Glomerular visceral epithelial cell (primary cell): Measurements from ENCODE around the gene LNPEP.

ENCODE experiments used
- DNase-seq: peaks from one replicate; pipeline ENCODE4 v3.0.0-alpha.2; 2016; ENCODE audit errors: extremely low spot score

Gene LNPEP

DNA sequence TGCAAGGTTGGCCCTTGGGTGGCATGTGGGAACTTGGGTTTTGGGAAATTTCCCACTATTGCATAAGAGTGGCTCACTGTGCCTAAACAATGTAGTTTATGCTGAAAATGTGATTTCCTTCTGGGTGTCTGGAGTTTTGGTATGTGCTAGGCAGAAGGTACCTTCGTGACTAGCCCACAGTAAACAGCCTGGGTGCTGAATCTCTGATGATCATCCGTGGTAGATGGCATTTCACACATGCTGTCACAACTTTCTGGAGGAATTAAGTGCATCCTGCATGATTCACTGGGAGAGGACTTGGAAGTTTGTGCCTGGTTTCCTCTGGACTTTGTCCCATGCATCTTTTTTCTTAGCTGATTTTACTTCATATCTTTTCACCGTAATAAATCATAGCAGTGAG, 64.5 kb downstream of the LNPEP start:
- peak; percentile 4 for DNase-seq

DNA sequence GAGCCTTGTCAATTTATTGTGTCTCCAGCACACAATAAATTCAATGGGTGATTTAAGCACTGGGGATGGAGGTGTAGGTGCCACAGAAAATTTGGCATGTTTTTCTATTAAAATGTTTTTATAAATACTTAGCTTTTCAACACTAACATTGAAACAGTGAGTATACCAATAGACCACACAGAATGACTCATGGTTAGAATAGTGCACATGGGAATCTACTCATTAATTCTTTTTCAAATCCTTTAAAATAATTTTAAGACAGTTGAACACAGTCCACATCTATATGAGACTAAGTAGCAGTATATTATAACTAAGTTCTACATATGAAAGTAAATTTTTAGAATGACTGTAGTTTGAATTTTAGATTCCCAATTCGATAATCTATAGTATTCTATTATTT, 67.1 kb downstream of the LNPEP start:
- no peak for DNase-seq

DNA sequence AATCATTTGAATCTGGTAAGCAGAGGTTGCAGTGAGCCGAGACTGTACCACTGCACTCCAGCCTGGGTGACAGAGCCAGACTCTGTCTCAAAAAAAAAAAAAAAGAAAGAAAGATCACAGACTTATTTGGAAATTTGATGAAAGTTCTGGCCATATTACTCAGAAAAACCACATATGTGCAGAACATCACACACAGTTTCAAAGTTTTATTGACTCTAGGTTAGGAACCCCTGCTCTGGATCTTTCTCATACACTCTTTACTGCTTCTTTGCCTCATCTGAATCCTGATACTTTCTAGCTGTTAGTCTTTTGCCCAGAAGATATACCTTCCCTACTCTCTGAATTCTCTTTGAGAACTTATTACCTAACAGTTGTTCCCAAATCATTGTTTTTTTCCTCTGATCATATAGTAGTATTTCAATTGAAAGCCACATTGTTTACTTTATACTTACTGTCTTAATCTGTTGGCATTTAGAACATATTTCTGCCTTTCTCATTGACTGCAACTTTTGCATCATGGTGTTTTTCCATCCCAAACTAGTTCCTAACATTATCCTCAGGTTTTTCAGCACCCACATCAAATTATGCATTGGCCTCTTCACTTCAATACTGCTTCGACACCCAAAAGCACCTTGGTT, 68.7 kb downstream of the LNPEP start:
- DNase-seq: no peak

DNA sequence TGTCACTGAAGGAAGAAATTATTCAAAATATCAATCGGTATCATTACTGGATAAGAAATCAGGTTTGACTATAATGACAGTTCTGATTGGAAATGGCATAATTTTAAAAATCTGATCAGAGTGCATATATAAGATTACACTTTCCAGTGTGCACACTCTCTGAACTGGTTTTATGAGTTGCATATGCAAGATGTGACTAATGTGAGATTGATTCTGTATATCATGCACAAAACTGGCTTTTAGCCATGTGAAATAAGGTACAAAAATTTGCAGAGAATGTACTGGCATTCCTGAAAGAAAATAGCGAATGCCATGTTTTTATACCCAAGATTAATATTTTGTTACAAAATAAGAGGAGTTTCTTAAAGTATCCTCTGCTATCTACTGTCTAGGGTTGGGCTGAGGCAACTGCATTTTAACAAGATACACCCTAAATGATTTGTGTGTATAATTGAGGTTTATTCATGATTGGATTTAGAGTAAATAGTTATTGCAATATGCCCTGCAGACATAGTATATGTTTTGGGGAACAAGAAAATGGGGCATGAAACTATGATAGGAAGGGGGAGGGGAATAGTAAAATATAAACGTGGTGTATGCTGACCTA, 70.7 kb downstream of the LNPEP start:
- DNase-seq: no peak

DNA sequence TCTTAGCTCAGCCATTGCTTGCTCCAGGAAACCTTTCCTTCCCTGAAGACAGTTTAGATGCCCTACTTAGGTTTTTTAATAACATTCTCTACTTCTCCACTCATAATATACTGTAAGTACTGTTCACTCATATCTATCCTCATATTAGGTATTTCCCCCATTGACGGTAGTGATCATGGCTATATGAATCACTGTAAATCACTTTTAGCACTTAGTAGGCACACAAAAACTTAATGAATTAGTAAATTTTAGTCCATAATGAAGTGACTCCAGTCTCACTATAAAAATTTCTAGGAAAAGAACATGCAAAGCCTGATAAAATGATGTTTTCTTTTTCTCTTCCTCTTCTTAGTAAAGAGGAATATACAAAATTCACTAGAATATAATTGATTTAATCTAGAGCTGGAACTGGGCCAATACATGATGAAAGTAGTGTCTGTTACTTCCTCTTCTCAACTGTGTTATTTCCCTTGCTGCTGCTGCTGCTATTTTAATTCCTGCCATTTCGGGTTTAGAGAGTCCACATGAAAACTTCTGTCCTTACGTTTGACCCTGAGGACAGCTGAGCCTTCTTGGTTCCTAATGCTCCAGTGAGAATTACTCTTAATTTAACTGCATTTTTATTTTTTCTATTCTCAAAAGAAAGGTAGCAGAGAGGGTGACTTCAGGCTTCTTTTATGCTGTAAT, 73.5 kb downstream of the LNPEP start:
- DNase-seq: no peak

DNA sequence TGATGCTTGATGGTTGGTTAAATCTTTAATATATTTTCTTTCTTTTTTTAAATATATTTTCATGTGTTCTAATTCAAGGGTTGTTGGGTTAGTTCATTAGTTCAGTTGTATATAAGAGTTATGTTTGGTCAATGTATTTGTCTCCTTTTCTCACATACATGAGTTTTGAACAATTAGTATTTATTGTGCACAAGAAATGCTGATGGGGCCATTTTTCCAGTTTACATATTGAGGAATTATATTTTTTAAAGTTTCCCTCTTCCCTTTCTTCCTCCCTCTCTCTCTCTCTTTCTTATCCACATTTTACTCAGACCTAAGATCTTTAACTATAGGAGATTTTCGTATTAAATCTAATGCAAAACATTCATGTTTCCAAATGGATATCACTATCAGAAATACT, 74.0 kb downstream of the LNPEP start:
- DNase-seq: no peak

DNA sequence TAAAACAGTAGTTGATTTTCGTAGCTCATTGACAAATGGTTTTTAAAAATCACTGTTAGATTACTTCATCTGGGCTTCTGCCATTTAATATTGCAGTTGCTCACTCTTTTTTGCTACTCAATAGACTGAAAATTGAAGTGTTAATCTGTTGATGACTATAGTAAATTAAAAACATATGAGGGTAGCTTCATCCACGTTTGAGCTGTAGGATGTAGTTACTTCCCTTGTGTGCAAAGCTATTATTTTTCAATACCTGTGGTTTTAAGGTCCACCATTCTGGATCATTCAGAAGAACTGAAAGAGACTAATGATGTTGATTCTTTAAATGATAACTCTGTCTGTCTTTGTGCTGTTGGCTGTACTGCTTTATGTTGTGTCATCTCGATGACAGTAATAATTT, 74.7 kb downstream of the LNPEP start:
- DNase-seq: no peak

DNA sequence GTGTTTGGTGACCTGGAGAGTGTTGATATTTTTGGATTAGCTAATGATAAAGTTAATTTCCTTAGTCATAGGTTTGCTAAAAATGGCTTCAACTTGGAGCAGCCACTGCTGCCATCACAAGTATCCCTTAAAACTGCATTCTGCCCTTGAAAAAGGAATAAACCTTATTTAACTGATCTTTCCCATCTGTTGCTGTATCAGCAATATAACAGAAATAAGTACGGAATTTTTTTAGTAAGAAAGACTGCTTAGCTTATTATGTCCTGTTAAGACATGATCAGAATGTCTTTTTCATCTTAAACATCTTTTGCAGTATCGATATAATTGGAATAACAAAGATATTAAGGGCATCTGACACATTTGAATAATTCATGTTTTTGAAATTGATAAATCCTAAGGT, 75.7 kb downstream of the LNPEP start:
- DNase-seq: no peak

DNA sequence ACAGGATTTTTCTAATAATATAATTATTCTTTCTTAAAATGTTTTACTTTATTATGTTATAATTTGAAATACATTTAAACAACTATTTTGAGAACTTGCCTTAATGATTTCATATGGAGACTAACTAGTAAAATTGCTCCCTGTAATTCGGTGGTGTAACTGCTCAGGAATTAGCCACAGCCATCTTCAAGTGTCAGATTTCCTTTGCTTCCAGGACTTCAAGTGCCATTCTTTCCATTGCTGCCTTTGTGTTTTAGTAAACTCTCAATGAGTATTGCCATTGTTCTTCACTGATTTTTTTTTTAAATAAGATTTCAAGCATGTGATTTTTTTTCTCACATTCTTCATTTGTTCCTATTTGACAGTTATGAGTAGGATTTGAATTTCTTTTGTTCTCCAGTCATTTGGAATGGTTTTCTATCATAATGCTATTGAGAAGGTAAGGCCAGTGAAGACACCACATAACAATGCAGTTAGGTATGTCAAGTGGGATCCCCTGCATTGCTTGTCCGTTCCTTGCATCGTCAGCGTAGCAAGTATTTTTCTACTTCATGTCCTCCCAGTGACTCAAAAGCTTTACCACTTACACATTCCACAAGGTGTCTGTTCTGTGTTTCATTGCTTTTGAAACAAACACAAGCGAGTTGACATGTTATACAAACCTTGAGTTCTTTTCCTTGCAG, 83.7 kb downstream of the LNPEP start:
- peak; percentile 94 for DNase-seq

DNA sequence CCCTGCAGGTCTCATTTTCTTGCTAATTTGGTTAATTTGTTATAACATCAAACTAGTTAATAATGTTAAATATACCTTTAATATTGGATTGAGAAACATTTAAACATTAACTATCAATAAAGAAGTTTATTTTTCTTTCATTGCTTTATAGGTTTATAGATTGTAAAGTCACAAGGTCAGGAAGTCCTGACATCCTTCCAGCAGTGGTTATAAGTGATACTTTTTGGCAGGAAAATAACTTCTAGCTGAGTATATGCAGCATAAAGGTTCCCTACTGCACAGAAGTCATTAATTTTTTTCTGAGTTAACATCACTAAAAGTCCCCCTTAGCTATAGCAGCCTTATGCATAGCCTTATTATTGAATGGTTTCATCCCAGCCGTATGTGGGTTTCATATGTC, 85.5 kb downstream of the LNPEP start:
- DNase-seq: no peak

DNA sequence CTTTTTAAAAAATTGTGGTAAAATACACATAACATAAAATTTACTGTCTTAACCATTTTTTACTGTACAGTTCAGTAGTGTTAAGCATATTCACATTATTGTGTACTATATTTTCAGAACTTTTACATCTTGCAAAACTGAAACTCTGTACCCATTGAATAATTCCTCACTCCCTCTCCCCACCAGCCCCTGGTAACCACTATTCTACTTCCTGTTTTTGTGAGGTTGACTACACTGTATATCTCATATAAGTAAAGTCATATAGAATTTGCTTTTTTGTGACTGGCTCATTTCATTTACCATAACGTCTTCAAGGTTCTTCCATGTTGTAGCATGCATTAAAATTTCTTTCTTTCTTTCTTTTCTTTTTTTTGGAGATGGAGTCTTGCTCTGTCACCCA, 87.0 kb downstream of the LNPEP start:
- DNase-seq: no peak

DNA sequence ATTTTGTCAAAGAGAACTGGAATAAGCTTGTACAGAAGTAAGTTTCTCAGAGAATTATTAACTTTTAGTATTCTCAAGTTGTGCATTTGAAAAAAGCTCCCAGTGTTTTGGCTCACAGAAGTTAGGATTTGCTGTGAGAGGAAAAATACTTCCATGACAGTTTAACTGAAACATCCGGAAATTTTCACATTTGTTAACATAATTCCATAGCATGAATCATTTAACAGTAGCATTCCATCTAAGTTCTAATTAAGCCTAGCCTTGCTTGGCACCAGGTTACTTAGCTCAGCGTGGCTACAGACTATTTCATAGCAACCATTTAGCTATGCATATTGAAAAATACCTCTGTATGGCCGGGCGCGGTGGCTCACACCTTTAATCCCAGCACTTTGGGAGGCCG, 90.8 kb downstream of the LNPEP start:
- DNase-seq: no peak

DNA sequence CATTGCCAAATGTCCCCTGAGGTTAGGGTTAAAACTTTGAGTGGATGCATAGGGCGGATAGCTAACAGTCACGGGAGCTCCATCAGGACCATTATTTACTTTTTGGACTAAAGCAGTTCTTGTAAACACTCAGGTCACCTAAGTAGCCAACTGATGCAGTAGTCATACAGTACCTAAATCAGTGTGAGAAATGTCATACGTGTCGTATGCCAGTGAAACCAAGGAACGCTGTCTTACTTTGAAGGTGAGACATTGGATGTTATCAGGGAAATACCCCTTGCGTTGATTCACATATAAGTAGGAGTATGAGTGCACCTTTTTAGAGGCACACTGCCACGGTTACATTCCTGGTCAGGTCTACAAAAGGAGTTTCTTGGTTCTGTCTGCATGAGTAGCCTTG, 101.9 kb downstream of the LNPEP start:
- DNase-seq: no peak

DNA sequence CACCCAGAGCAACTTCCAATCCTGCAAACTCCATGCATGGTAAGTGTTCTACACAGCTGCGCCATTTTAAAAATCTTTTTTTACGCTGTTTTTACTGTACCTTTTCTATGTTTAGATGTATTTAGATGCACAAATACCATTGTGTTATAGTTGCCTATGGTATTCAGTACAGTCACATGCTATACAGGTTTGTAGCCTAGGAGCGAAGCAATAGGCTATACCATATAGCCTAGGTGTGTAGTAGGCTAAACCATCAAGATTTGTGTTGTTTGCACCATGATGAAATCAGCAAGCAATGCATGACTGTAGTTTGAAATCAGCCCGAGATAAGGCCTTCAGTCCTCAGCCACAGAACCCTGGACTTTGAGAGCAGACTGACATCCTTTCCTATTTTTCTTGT, 105.4 kb downstream of the LNPEP start:
- DNase-seq: no peak

DNA sequence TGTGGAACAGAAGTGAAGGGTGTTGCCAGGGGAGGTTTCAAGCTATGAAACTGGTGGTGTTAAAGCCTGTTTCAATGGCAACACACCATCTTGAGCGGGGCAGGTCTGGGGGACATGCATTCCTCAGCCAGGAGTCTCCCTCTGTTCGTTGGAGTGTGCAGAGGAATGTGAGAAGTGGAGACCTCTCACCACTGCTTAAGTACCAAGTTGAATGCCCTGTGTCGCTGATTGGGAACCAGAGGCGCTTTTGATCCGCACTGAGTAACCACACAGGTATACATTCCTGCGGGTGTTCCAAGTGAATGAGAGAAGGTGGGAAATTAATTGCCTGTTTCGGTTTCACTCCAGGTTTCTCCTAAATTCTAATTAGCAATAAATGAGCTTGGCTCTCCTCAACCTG, 107.1 kb downstream of the LNPEP start:
- DNase-seq: peak; percentile 59

DNA sequence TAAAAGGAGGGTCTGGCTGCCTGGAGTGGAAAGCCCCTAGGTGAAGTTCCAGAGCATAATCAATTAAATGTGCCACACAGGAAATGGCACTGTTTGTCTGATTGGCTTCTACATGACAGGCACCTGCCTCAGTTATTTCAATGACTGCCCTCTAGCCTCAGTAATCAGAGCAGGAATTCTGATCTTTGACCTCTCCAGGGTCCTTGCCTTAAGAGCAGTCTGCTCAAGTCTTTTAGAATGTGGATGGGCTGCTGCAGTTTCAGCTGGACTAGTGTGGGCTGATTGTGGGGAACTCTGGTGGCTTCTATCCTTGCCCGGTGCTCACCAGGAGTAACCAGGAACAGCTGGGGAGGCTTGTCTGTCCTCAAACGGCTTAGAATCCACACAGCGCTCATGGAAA, 107.6 kb downstream of the LNPEP start:
- DNase-seq: no peak

DNA sequence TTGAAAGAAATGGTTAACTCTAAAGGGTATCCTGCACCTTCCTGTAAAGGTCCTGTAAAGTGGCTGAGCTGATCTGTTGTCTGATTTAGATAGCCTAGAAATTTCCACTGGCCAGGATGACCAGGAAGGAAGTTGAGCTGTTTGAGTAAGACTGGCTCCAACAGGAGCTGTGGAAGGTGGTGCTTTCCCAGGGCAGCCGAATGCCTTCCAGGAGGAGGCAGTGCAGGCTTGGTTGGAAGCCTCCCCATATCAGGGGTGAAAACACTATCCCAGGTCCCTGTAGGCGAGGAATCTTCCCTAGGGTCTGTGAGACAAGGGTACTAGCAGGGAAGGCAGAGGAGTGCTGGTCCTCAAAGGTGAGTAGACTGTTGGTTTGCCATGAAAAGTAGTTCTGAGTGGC, 108.2 kb downstream of the LNPEP start:
- DNase-seq: peak; percentile 8

DNA sequence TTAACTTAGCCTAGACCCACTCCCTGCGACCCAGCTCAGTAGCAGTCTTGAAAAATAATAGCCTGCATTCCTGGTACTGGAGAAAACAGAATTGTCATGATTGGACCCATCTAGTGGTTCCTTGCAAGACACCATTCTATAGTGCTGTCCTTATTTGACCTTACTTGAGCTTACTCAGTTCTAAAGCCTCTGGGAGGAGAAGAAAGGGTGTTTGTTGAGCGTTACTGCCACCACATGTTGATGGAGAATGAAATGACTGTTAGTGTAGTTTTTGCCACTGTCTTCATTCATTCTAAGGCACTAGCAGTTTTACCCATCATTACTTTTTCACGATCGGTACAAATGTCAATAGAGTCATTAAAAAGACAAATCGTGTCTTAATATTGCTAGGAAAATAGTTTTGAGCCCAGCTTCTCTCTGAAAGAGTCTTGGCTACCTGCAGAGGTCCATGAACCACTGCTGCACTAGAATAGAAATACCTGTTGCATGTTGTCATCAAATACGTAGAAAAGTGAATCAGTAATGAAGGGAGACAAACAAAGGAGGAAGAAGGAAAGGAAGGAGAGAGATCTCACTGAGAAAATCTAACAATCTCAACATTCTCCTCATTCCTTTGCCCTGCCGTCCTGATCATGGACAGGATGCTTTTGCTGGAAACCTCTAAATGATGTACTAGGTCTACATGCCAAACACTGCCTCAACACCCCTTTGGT, 110.5 kb downstream of the LNPEP start:
- peak; percentile 25 for DNase-seq

DNA sequence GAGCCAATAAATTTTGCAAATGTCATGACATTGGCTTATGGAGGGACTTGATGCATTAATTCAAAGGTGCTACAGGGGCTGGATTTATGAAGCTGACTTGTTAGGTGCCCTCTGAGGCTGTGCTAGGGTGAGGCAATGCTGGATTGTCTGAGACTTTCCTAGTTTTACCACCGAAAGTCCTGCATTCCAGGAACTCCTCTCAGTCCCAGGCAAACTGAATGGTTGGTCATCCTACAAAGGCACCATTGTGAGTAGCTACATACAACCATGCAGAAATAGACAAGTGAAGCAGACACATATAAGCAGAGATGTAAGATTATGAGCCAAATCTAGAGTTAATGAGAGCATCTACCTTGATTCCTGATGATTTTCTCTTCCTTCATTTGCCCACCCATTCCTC, 111.2 kb downstream of the LNPEP start:
- no peak for DNase-seq

DNA sequence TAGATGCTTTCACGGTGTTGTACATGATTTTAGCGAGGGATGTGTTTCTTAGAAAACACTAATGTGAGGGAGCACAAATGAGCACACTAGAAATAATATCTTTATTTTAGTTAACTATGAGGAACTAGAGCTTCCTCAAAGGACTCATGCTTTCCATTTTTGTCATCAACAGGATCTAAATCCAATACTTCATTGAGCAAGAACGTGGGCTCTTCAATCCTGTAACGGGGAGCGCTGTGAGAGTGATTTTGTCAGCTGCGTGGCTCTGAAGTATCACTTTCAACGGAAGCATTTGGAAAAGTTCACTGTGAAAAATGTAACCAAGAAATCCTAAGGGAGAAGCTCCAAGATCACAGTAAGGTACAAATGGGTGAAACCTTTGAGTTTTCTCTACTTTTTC, 113.3 kb downstream of the LNPEP start:
- DNase-seq: no peak

DNA sequence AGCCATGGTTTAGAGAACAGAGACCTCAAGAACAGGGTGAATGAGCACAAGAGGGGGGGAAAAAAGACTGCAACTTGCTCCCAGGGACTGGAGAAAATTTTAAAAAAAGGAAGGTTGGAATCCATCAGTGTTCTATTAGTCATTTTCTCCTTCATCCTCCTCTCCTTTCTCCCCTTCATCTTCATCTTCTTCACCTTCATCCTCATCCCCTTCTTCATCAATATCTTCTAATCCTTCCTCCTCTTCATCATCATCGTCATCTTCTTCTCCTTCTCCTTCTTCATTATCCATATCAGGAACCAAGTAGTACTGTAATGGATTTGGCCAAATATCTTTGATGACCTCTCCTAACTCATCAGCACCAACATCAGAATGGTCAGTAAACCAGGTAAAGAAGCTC, 120.4 kb downstream of the LNPEP start:
- DNase-seq: no peak

DNA sequence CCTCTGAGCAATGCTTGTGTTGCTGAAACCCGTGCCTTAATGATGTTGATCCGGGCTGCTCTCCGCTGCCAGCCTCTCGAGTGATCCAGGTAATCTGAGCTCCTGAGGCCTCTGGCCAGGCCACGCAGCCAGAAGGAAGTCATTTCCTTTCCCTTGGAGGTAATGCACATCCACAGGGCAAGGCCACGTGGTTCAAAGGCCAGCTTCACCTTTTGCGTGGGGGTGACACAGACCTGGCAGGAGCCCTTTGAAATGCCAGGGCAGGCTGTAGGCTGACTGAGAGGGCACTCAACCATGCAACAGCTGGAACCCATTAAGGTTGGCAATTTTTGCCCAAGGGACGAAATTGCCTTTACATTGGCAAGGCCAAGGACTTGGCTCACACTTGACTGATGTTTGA, 126.2 kb downstream of the LNPEP start:
- DNase-seq: peak; percentile 22
